ENCODE data around the gene ASB6.

Gene ASB6

GRCh38 chr9:129609486-129610212 lies 32.3 kb downstream of the ASB6 start:
- TF ChIP-seq CTCF (IDR thresholded peaks at IDR 0.05; ENCODE audit: insufficient read depth, low read length) (no peak), REST (IDR thresholded peaks at IDR 0.05; ENCODE audit: insufficient replicate concordance, low read depth) (no peak), SPI1 (IDR thresholded peaks at IDR 0.05; ENCODE audit: borderline replicate concordance, low read depth) (no peak), POLR2AphosphoS5 (IDR thresholded peaks at IDR 0.05; ENCODE audit: low read depth) (no peak), GABPA (IDR thresholded peaks at IDR 0.05; ENCODE audit: low read depth) (no peak)
- Histone ChIP-seq H3K27me3 (ENCODE audit: insufficient read depth, poor library complexity, severe bottlenecking) (no peaks in the 10 kb centered on the region), H3K4me3 (replicated peaks; ENCODE audit: insufficient read depth, low read length) (no peak overlapping the region; the same call in 1 of the 2 replicates), H3K27ac (replicated peaks) (no peak overlapping the region)
- no peak for DNase-seq (ENCODE audit: low read depth in 1 of 2, low spot score in 1 of 2)

- no peak for DNase-seq (ENCODE audit: low read depth in 1 of 2, low spot score in 1 of 2)
- Histone ChIP-seq H3K27me3 (ENCODE audit: insufficient read depth, poor library complexity, severe bottlenecking) (no peaks in the 10 kb centered on the region), H3K27ac (replicated peaks) (peak overlapping the region; percentile 58; the same call in 1 of the 2 replicates), H3K4me3 (replicated peaks; ENCODE audit: insufficient read depth, low read length) (no peak overlapping the region)
- TF ChIP-seq SPI1 (IDR thresholded peaks at IDR 0.05; ENCODE audit: borderline replicate concordance, low read depth) (no peak), REST (IDR thresholded peaks at IDR 0.05; ENCODE audit: insufficient replicate concordance, low read depth) (no peak), GABPA (IDR thresholded peaks at IDR 0.05; ENCODE audit: low read depth) (no peak)
These were observed 33.1 kb downstream of the ASB6 start for GRCh38 chr9:129608561-129609481.

- TF ChIP-seq CTCF (IDR thresholded peaks at IDR 0.05; ENCODE audit: insufficient read depth, low read length), result no peak
- no peak for TF ChIP-seq POLR2AphosphoS5 (IDR thresholded peaks at IDR 0.05; ENCODE audit: low read depth)
- no peak for TF ChIP-seq SPI1 (IDR thresholded peaks at IDR 0.05; ENCODE audit: borderline replicate concordance, low read depth)
- no peak for TF ChIP-seq REST (IDR thresholded peaks at IDR 0.05; ENCODE audit: insufficient replicate concordance, low read depth)
- no peak for TF ChIP-seq GABPA (IDR thresholded peaks at IDR 0.05; ENCODE audit: low read depth)
- no peak overlapping the region for H3K4me3 ChIP-seq (replicated peaks; ENCODE audit: insufficient read depth, low read length)
- no peaks in the 10 kb centered on the region for H3K27me3 ChIP-seq (ENCODE audit: insufficient read depth, poor library complexity, severe bottlenecking)
- DNase-seq (ENCODE audit: low read depth in 1 of 2, low spot score in 1 of 2), result no peak
- H3K27ac ChIP-seq (replicated peaks), result peak overlapping the region; percentile 58
These were observed 34.9 kb downstream of the ASB6 start for GRCh38 chr9:129607027-129607387.

Data from HL-60 (cell line).